Activated naive CD4-positive, alpha-beta T cell treated with anti-CD3 and anti-CD28 coated beads for 36 hours (primary cell): ENCODE results near the gene PITPNB. TPM values are rescaled to one million over a fixed set of nuclear protein-coding genes. Genes with fewer than 3 reads are reported as not detected.

ENCODE experiments used
- CTCF ChIA-PET: fragments of 350-600 bp; sonication (Branson Sonifier 250); formaldehyde crosslinking; loops from one replicate; lab custom pipeline; 2021; ENCODE audit warnings: antibody characterized with exemption; lab: Charles Lee
- DNase-seq: peaks from one replicate; pipeline ENCODE4 v3.0.0-alpha.2; 2020
- H3K27ac Mint-ChIP-seq: one replicate; pipeline ENCODE4 v1.8.0; 2021; ENCODE audit warnings: mild to moderate bottlenecking, mixed read lengths
- H3K27me3 Mint-ChIP-seq: one replicate; pipeline ENCODE4 v1.8.0; 2021; ENCODE audit warnings: low read depth, mixed read lengths
- H3K36me3 Mint-ChIP-seq: one replicate; pipeline ENCODE4 v1.8.0; 2021; ENCODE audit warnings: low read depth, mixed read lengths
- H3K4me1 Mint-ChIP-seq: one replicate; pipeline ENCODE4 v1.8.0; 2021; ENCODE audit warnings: low read depth, mixed read lengths
- H3K4me3 Mint-ChIP-seq: one replicate; pipeline ENCODE4 v1.8.0; 2021; ENCODE audit warnings: mild to moderate bottlenecking, moderate library complexity, mixed read lengths
- H3K9me3 Mint-ChIP-seq: one replicate; pipeline ENCODE4 v1.8.0; 2021; ENCODE audit warnings: mixed read lengths
- intact Hi-C: fragments of 100-400 bp; cut with micrococcal nuclease; formaldehyde crosslinking; loops from one replicate; pipeline ENCODE4 v1.15.1; 2023
- total RNA-seq, 2 experiments: library from RNA; stranded (reverse); gene quantifications; one replicate each; pipeline ENCODE4 v1.2.3, GENCODE V29; 2021

Gene PITPNB
- total RNA-seq, 2 experiments from 2014 or later, result 76.4 to 78.7 TPM

- Mint-ChIP-seq H3K4me1 (no peaks in the 10 kb centered on the region), H3K9me3 (no peaks in the 10 kb centered on the region), H3K27ac (no peak overlapping the region), H3K27me3 (no peaks in the 10 kb centered on the region), H3K36me3 (peaks cover 36% of the 10 kb centered on the region), H3K4me3 (no peak overlapping the region)
- intact Hi-C loops, result no loop called here
- CTCF ChIA-PET, result no interaction called here
- no peak for DNase-seq
Observed at GRCh38 chr22:27846248-27846757, 72.8 kb downstream of the PITPNB start.

GRCh38 chr22:27845644-27846043, 73.4 kb downstream of the PITPNB start:
- no peak for DNase-seq
- intact Hi-C loops, result no loop called here
- peaks cover 38% of the 10 kb centered on the region for H3K36me3 Mint-ChIP-seq
- H3K27ac Mint-ChIP-seq, result no peak overlapping the region
- H3K27me3 Mint-ChIP-seq, result no peaks in the 10 kb centered on the region
- H3K4me3 Mint-ChIP-seq, result no peak overlapping the region
- no peaks in the 10 kb centered on the region for H3K9me3 Mint-ChIP-seq
- CTCF ChIA-PET, result no interaction called here
- no peaks in the 10 kb centered on the region for H3K4me1 Mint-ChIP-seq

GRCh38 chr22:27844656-27845591, 74.1 kb downstream of the PITPNB start:
- no peak overlapping the region for H3K4me3 Mint-ChIP-seq
- H3K36me3 Mint-ChIP-seq, result peaks cover 35% of the 10 kb centered on the region
- H3K27me3 Mint-ChIP-seq, result no peaks in the 10 kb centered on the region
- no peaks in the 10 kb centered on the region for H3K9me3 Mint-ChIP-seq
- intact Hi-C loops, result no loop called here
- CTCF ChIA-PET, result no interaction called here
- H3K27ac Mint-ChIP-seq, result no peak overlapping the region
- DNase-seq, result no peak
- H3K4me1 Mint-ChIP-seq, result no peaks in the 10 kb centered on the region

GRCh38 chr22:27844256-27844655, 74.8 kb downstream of the PITPNB start:
- H3K36me3 Mint-ChIP-seq, result peaks cover 34% of the 10 kb centered on the region
- CTCF ChIA-PET, result no interaction called here
- no peaks in the 10 kb centered on the region for H3K9me3 Mint-ChIP-seq
- no peak overlapping the region for H3K27ac Mint-ChIP-seq
- no peak for DNase-seq
- H3K4me1 Mint-ChIP-seq, result no peaks in the 10 kb centered on the region
- intact Hi-C loops, result no loop called here
- no peaks in the 10 kb centered on the region for H3K27me3 Mint-ChIP-seq
- H3K4me3 Mint-ChIP-seq, result no peak overlapping the region

- DNase-seq, result no peak
- Mint-ChIP-seq H3K9me3 (peaks cover 3% of the 10 kb centered on the region), H3K27ac (no peak overlapping the region), H3K36me3 (peaks cover 32% of the 10 kb centered on the region), H3K4me1 (no peaks in the 10 kb centered on the region), H3K27me3 (no peaks in the 10 kb centered on the region), H3K4me3 (no peak overlapping the region)
- intact Hi-C loops, result no loop called here
- CTCF ChIA-PET, result no interaction called here
Observed at GRCh38 chr22:27843441-27843840, 75.6 kb downstream of the PITPNB start.

- intact Hi-C loops, result no loop called here
- DNase-seq, result no peak
- CTCF ChIA-PET, result interaction anchor here (0.7 kb wide), 1 partner anchor 27 kb away, joined by 3 read pairs; no protein-coding TSS in a partner anchor
- H3K9me3 Mint-ChIP-seq, result peaks cover 6% of the 10 kb centered on the region
- H3K4me1 Mint-ChIP-seq, result no peaks in the 10 kb centered on the region
- H3K27ac Mint-ChIP-seq, result no peak overlapping the region
- H3K36me3 Mint-ChIP-seq, result peaks cover 33% of the 10 kb centered on the region
- H3K27me3 Mint-ChIP-seq, result no peaks in the 10 kb centered on the region
- no peak overlapping the region for H3K4me3 Mint-ChIP-seq
Observed at GRCh38 chr22:27842669-27843431, 76.2 kb downstream of the PITPNB start.

- H3K4me1 Mint-ChIP-seq, result no peaks in the 10 kb centered on the region
- no peak overlapping the region for H3K4me3 Mint-ChIP-seq
- CTCF ChIA-PET, result interaction anchor here (0.7 kb wide), 1 partner anchor 28 kb away, joined by 3 read pairs; no protein-coding TSS in a partner anchor
- no peak for DNase-seq
- peaks cover 33% of the 10 kb centered on the region for H3K36me3 Mint-ChIP-seq
- intact Hi-C loops, result no loop called here
- no peak overlapping the region for H3K27ac Mint-ChIP-seq
- peaks cover 12% of the 10 kb centered on the region for H3K9me3 Mint-ChIP-seq
- H3K27me3 Mint-ChIP-seq, result no peaks in the 10 kb centered on the region
Observed at GRCh38 chr22:27842201-27842600, 76.9 kb downstream of the PITPNB start.

GRCh38 chr22:27840436-27840835, 78.6 kb downstream of the PITPNB start:
- Mint-ChIP-seq H3K4me1 (no peaks in the 10 kb centered on the region), H3K27ac (no peak overlapping the region), H3K36me3 (peaks cover 31% of the 10 kb centered on the region), H3K9me3 (peaks cover 13% of the 10 kb centered on the region), H3K27me3 (no peaks in the 10 kb centered on the region), H3K4me3 (no peak overlapping the region)
- no peak for DNase-seq
- CTCF ChIA-PET, result no interaction called here
- intact Hi-C loops, result no loop called here

- no peak overlapping the region for H3K27ac Mint-ChIP-seq
- peaks cover 28% of the 10 kb centered on the region for H3K36me3 Mint-ChIP-seq
- no peak for DNase-seq
- no peak overlapping the region for H3K4me3 Mint-ChIP-seq
- CTCF ChIA-PET, result interaction anchor here (0.6 kb wide), 1 partner anchor 19 kb away, joined by 3 read pairs; no protein-coding TSS in a partner anchor
- intact Hi-C loops, result no loop called here
- no peaks in the 10 kb centered on the region for H3K4me1 Mint-ChIP-seq
- H3K27me3 Mint-ChIP-seq, result no peaks in the 10 kb centered on the region
- H3K9me3 Mint-ChIP-seq, result peaks cover 13% of the 10 kb centered on the region
Observed at GRCh38 chr22:27839057-27839660, 79.9 kb downstream of the PITPNB start.

- Mint-ChIP-seq H3K27ac (no peak overlapping the region), H3K4me1 (peaks cover 10% of the 10 kb centered on the region), H3K4me3 (no peak overlapping the region), H3K36me3 (peaks cover 14% of the 10 kb centered on the region), H3K27me3 (no peaks in the 10 kb centered on the region), H3K9me3 (peaks cover 13% of the 10 kb centered on the region)
- DNase-seq, result no peak
- intact Hi-C loops, result no loop called here
- CTCF ChIA-PET, result no interaction called here
Observed at GRCh38 chr22:27836181-27836580, 82.9 kb downstream of the PITPNB start.

- CTCF ChIA-PET, result no interaction called here
- no peak overlapping the region for H3K27ac Mint-ChIP-seq
- intact Hi-C loops, result no loop called here
- H3K27me3 Mint-ChIP-seq, result no peaks in the 10 kb centered on the region
- H3K9me3 Mint-ChIP-seq, result peaks cover 13% of the 10 kb centered on the region
- DNase-seq, result no peak
- H3K4me3 Mint-ChIP-seq, result no peak overlapping the region
- peaks cover 13% of the 10 kb centered on the region for H3K36me3 Mint-ChIP-seq
- H3K4me1 Mint-ChIP-seq, result peaks cover 10% of the 10 kb centered on the region
Observed at GRCh38 chr22:27835446-27835845, 83.6 kb downstream of the PITPNB start.
